ENCODE results near the gene GRIK4. TPM values are rescaled to one million over a fixed set of nuclear protein-coding genes. Genes with fewer than 3 reads are reported as not detected.
"Not testable (repeated sequence)": the region's sequence is repeated elsewhere in the genome, so short reads cannot be mapped to it uniquely, and the experiment has no call there.

GRIK4 gene
- total and polyA plus RNA-seq, 2 of the 4 experiments (the other 2 are of a cell fraction), result 0.18 to 0.38 TPM

- H3K9ac ChIP-seq (ENCODE audit: low read depth, low read length); H2AFZ ChIP-seq (replicated peaks; ENCODE audit: low read length, poor library complexity); H3K4me2 ChIP-seq (ENCODE audit: low read depth, low read length); H2AK5ac ChIP-seq (ENCODE audit: low read depth, low read length); H3K4me1 ChIP-seq (ENCODE audit: control insufficient read depth, insufficient read depth, low read length); H3K23ac ChIP-seq (ENCODE audit: low read depth, low read length); H3K9me1 ChIP-seq (ENCODE audit: insufficient read depth, low read length); H3K9me3 ChIP-seq (ENCODE audit: control insufficient read depth, insufficient read depth, low read length); H3K4ac ChIP-seq (ENCODE audit: low read depth, low read length); H4K8ac ChIP-seq (ENCODE audit: low read depth in 2 of 2, low read length in 2 of 2); H3K14ac ChIP-seq (replicated peaks; ENCODE audit: low read depth, low read length); CTCF ChIA-PET; H2AK9ac ChIP-seq (replicated peaks; ENCODE audit: low read depth, low read length, poor library complexity); H2BK120ac ChIP-seq (ENCODE audit: low read depth, low read length); H3K36me3 ChIP-seq (ENCODE audit: control insufficient read depth, insufficient read depth, low read length); H4K91ac ChIP-seq (ENCODE audit: insufficient read depth, low read depth, low read length); H3K4me3 ChIP-seq (ENCODE audit: insufficient read depth, low read depth, low read length); H4K5ac ChIP-seq (ENCODE audit: low read depth, low read length); BruUV-seq (replicated peaks); dilution Hi-C loops (cut with HindIII; ENCODE audit: low sequenced_read_pairs, unreplicated experiment); H3K18ac ChIP-seq (ENCODE audit: low read depth, low read length); H4K20me1 ChIP-seq (ENCODE audit: insufficient read depth, low read length); intact Hi-C loops (cut with micrococcal nuclease); H2BK15ac ChIP-seq (ENCODE audit: low read depth, low read length); DNase-seq; POLR2A ChIA-PET (ENCODE audit: unreplicated experiment); H3K27me3 ChIP-seq (ENCODE audit: control insufficient read depth, insufficient read depth, low read length); in situ Hi-C loops (cut with MboI; ENCODE audit: low sequenced_read_pairs); H2BK5ac ChIP-seq (ENCODE audit: low read depth, low read length, poor library complexity, severe bottlenecking); H3K27ac ChIP-seq (ENCODE audit: insufficient read depth, low read length); ATAC-seq (ENCODE audit: low read depth); H3K56ac ChIP-seq (ENCODE audit: extremely low read depth, insufficient read depth, low read length); H2BK20ac ChIP-seq (ENCODE audit: low read depth, low read length): not testable (repeated sequence)
- H3K79me1 ChIP-seq (ENCODE audit: low read depth in 1 of 2, low read length in 2 of 2), result peaks cover 5 to 11% of the 10 kb centered on the region in 2 experiments
- 96% methylated on average over 10 of the region's 36 CpGs; no CpG with 5 or more reads in 1 of the 2 experiments for WGBS, 2 experiments (ENCODE audit: extremely low coverage in 2 of 2, insufficient read length in 1 of 2)
Observed at GRCh38 chr11:121021718-121022117, 510.2 kb downstream of the GRIK4 start.
